Measurements from ENCODE around the gene BASP1. TPM values are rescaled to one million over a fixed set of nuclear protein-coding genes. Genes with fewer than 3 reads are reported as not detected.

BASP1 gene
- total RNA-seq, 6 experiments from 2014 or later = 101 to 158 (median 151) TPM

- Mint-ChIP-seq H3K27me3 (ENCODE audit: insufficient read depth) (no peaks in the 10 kb centered on the region; the same call in 1 of the 2 replicates), H3K4me3 (no peak overlapping the region), H3K27ac (no peak overlapping the region), H3K9me3 (no peaks in the 10 kb centered on the region), H3K4me1 (ENCODE audit: low read depth) (peaks cover 12% of the 10 kb centered on the region), H3K36me3 (ENCODE audit: low read depth) (no peaks in the 10 kb centered on the region; the same call in 1 of the 2 replicates)
- TF ChIP-seq CTCF (IDR thresholded peaks at IDR 0.05) = no peak
- DNase-seq = no peak
These were observed 11.4 kb upstream of the BASP1 start for GRCh38 chr5:17206021-17206420.

GRCh38 chr5:17212191-17212590 lies 5.2 kb upstream of the BASP1 start:
- Mint-ChIP-seq H3K9me3 (no peaks in the 10 kb centered on the region), H3K4me3 (no peak overlapping the region), H3K4me1 (ENCODE audit: low read depth) (peaks cover 10% of the 10 kb centered on the region), H3K27ac (no peak overlapping the region), H3K36me3 (ENCODE audit: low read depth) (no peaks in the 10 kb centered on the region; the same call in 1 of the 2 replicates), H3K27me3 (ENCODE audit: insufficient read depth) (no peaks in the 10 kb centered on the region; the same call in 1 of the 2 replicates)
- TF ChIP-seq CTCF (IDR thresholded peaks at IDR 0.05) = no peak
- no peak for DNase-seq

DNA sequence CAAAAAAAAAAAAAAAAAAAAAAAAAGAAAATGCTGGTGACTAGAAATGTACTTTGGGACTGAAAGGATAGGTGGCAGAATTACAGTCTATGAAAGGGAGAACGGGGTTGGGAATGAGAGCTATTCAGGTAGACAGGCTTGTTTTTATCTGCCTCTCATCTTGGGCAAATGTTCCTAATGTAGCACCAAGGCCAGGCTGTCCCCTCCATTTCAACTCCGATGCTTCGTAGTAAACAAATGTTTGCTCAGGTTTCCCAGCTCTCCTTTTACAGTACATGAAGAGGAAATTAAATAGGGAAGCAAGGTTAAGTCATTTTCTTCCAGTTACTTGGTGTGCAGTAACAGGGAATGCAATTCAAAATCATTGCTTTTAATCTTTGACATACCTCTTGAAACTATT lies 4.4 kb upstream of the BASP1 start:
- DNase-seq = no peak
- H3K27me3 Mint-ChIP-seq (ENCODE audit: insufficient read depth) = no peaks in the 10 kb centered on the region; the same call in 1 of the 2 replicates
- H3K36me3 Mint-ChIP-seq (ENCODE audit: low read depth) = no peaks in the 10 kb centered on the region; the same call in 1 of the 2 replicates
- TF ChIP-seq CTCF (IDR thresholded peaks at IDR 0.05) = no peak
- no peak overlapping the region for H3K4me3 Mint-ChIP-seq
- H3K27ac Mint-ChIP-seq = no peak overlapping the region
- peaks cover 10% of the 10 kb centered on the region for H3K4me1 Mint-ChIP-seq (ENCODE audit: low read depth)
- no peaks in the 10 kb centered on the region for H3K9me3 Mint-ChIP-seq

GRCh38 chr5:17213938-17214337 lies 3.5 kb upstream of the BASP1 start:
- Mint-ChIP-seq H3K4me1 (ENCODE audit: low read depth) (peaks cover 13% of the 10 kb centered on the region), H3K36me3 (ENCODE audit: low read depth) (peaks cover 3% of the 10 kb centered on the region), H3K27me3 (ENCODE audit: insufficient read depth) (no peaks in the 10 kb centered on the region; the same call in 1 of the 2 replicates), H3K4me3 (no peak overlapping the region), H3K9me3 (no peaks in the 10 kb centered on the region), H3K27ac (no peak overlapping the region)
- no peak for TF ChIP-seq CTCF (IDR thresholded peaks at IDR 0.05)
- DNase-seq = no peak

GRCh38 chr5:17214893-17215292 lies 2.5 kb upstream of the BASP1 start:
- no peak for DNase-seq
- Mint-ChIP-seq H3K4me1 (ENCODE audit: low read depth) (peaks cover 22% of the 10 kb centered on the region), H3K9me3 (no peaks in the 10 kb centered on the region), H3K4me3 (no peak overlapping the region), H3K27ac (no peak overlapping the region), H3K27me3 (ENCODE audit: insufficient read depth) (no peaks in the 10 kb centered on the region; the same call in none of the 2 replicates), H3K36me3 (ENCODE audit: low read depth) (peaks cover 12% of the 10 kb centered on the region)
- no peak for TF ChIP-seq CTCF (IDR thresholded peaks at IDR 0.05)

DNA sequence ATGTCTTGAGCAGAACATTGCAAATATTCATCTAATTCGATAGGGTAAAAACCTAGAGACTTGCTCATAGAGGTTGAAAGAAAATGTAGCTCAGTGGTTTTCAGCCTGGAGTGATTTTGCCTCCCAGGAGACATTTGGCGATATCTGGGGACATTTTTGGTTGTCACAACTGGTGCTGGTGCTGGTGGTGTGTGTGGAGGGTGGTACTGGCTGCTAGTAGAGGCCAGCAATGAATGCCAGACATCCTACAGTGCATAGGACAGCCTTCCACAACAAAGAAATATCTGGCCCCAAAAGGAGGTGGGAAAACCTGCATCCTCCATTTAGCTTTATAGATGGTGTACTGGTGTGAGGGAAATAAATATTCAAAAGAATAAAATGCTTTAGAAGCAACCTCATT lies 2.1 kb upstream of the BASP1 start:
- Mint-ChIP-seq H3K4me1 (ENCODE audit: low read depth) (peaks cover 26% of the 10 kb centered on the region), H3K9me3 (no peaks in the 10 kb centered on the region), H3K4me3 (no peak overlapping the region)

More for the DNA sequence above, 2.1 kb upstream of the BASP1 start:
- H3K27ac Mint-ChIP-seq = no peak overlapping the region
- no peak for DNase-seq
- H3K27me3 Mint-ChIP-seq (ENCODE audit: insufficient read depth) = no peaks in the 10 kb centered on the region; the same call in none of the 2 replicates
- H3K36me3 Mint-ChIP-seq (ENCODE audit: low read depth) = peaks cover 16% of the 10 kb centered on the region
- TF ChIP-seq CTCF (IDR thresholded peaks at IDR 0.05) = no peak
